Kidney (tissue), 14 donors: ENCODE results near the gene SMIM22. TPM values are rescaled to one million over a fixed set of nuclear protein-coding genes. Genes with fewer than 3 reads are reported as not detected.

Experiments
- DNase-seq, 5 donors: peaks; one replicate each; pipeline ENCODE4 v3.0.0-alpha.2; 2013 to 2020
- FAIRE-seq: peaks from 2 replicates; lab custom pipeline; 2012; peaks lifted over from hg19 to GRCh38; lab: Jason Lieb, UNC
- H3K27ac ChIP-seq, 2 donors: one replicate each; pipeline ENCODE4 v1.7.0; 2013; ENCODE audit warnings: low read depth in 2 of 2, low read length in 2 of 2, inconsistent platforms in 1 of 2
- H3K27me3 ChIP-seq: one replicate; pipeline ENCODE4 v1.7.1; 2013; ENCODE audit warnings: low read length, inconsistent platforms; ENCODE audit not compliant: control insufficient read depth, insufficient read depth
- H3K36me3 ChIP-seq, 3 donors: one replicate each; pipeline versions ENCODE4 v1.7.0 to v1.7.1; 2013; ENCODE audit warnings: low read length in 3 of 3, control low read depth in 1 of 3, inconsistent platforms in 1 of 3; ENCODE audit not compliant: insufficient read depth in 3 of 3, control insufficient read depth in 2 of 3
- H3K4me1 ChIP-seq, 3 donors: one replicate each; pipeline versions ENCODE4 v1.7.0 to v1.7.1; 2013; ENCODE audit warnings: low read length in 3 of 3, inconsistent platforms in 1 of 3, low read depth in 1 of 3; ENCODE audit not compliant: control insufficient read depth in 2 of 3, insufficient read depth in 2 of 3
- H3K4me3 ChIP-seq, 3 donors: one replicate each; pipeline versions ENCODE4 v1.7.0 to v1.8.1; 2013; ENCODE audit warnings: low read length in 3 of 3, control low read depth in 1 of 3, inconsistent platforms in 1 of 3
- H3K9ac ChIP-seq, 3 donors: one replicate each; pipeline versions ENCODE4 v1.7.0 to v1.7.1; 2013; ENCODE audit warnings: low read length in 3 of 3, control low read depth in 1 of 3, inconsistent platforms in 1 of 3
- H3K9me3 ChIP-seq, 3 donors: one replicate each; pipeline versions ENCODE4 v1.7.0 to v1.7.1; 2013; ENCODE audit warnings: low read length in 3 of 3, control low read depth in 1 of 3, inconsistent platforms in 1 of 3; ENCODE audit not compliant: control insufficient read depth in 2 of 3, insufficient read depth in 1 of 3
- intact Hi-C: fragments of 100-400 bp; cut with DNase I; formaldehyde crosslinking; loops from one replicate; pipeline ENCODE4 v1.11.1; 2022
- polyA plus RNA-seq: library from polyadenylated mRNA; stranded (reverse); fragments of 350-450 nt; fragmentation: Illumina TruSeq; extraction: RNeasy Lipid Tissue Mini Kit (QIAGEN cat#74804); gene quantifications from one replicate; pipeline ENCODE4 v1.2.3, GENCODE V29; 2014; ENCODE audit warnings: low read depth, low replicate concordance; ENCODE audit not compliant: insufficient read depth
- total RNA-seq: library from RNA; stranded (reverse); fragmentation: NEBNext Ultra II Directional; extraction: Animal tissue kit (Norgen Biotek cat#: 25700); gene quantifications from one replicate; pipeline ENCODE4 v1.2.1, GENCODE V29; 2021
- TF ChIP-seq, protein P1 (sequence below): IDR thresholded peaks from 3 replicates; pipeline ENCODE4 v1.5.1; 2012; ENCODE audit warnings: mild to moderate bottlenecking, moderate library complexity, borderline replicate concordance; ENCODE audit not compliant: insufficient read depth; ENCODE audit errors: extremely low read depth
- donor health status: control.
- donor health status: control.
- donor health status: control.
- donor health status: control.
- donor health status: control.
- donor health status: DM: yes; HTN: yes; CAD: no.
- donor health status: Normal renal cell carcinoma (clear cell type).

Gene SMIM22
- total and polyA plus RNA-seq, 2 donors from 2014 or later = 36.5 to 74.2 TPM

DNA sequence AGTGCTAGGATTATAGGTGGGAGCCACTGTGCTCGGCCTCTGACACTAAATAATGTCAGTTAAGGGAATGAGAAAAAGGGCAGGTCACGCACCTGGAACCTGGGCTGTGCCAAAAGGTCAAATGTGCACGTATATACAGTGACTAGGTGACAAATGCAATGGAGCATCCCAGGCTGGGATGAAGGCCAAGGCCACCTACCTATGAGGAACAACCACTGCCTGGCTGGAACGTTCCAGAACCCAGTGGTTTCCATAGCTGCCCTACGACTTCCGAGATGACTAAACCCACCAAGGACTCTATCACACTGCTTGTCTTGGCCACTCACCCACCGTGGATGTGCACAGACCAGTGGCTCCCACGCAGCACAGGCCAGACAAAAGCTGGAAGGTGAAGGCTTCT is 44.3 kb upstream of the SMIM22 start:
- DNase-seq (no peak), FAIRE-seq (no peak)
- no peak overlapping the region for H3K4me3 ChIP-seq
- TF ChIP-seq, protein P1, sequence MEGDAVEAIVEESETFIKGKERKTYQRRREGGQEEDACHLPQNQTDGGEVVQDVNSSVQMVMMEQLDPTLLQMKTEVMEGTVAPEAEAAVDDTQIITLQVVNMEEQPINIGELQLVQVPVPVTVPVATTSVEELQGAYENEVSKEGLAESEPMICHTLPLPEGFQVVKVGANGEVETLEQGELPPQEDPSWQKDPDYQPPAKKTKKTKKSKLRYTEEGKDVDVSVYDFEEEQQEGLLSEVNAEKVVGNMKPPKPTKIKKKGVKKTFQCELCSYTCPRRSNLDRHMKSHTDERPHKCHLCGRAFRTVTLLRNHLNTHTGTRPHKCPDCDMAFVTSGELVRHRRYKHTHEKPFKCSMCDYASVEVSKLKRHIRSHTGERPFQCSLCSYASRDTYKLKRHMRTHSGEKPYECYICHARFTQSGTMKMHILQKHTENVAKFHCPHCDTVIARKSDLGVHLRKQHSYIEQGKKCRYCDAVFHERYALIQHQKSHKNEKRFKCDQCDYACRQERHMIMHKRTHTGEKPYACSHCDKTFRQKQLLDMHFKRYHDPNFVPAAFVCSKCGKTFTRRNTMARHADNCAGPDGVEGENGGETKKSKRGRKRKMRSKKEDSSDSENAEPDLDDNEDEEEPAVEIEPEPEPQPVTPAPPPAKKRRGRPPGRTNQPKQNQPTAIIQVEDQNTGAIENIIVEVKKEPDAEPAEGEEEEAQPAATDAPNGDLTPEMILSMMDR = no peak
- H3K4me1 ChIP-seq = no peaks in the 10 kb centered on the region
- H3K27ac ChIP-seq = no peak overlapping the region
- H3K27me3 ChIP-seq = no peaks in the 10 kb centered on the region
- no peak overlapping the region for H3K9ac ChIP-seq
- intact Hi-C loops = no loop called here
- peaks cover 7 to 23% (median 20%) of the 10 kb centered on the region in 3 donors for H3K36me3 ChIP-seq
- H3K9me3 ChIP-seq = peaks cover 0 to 2% (median 0%) of the 10 kb centered on the region in 3 donors

DNA sequence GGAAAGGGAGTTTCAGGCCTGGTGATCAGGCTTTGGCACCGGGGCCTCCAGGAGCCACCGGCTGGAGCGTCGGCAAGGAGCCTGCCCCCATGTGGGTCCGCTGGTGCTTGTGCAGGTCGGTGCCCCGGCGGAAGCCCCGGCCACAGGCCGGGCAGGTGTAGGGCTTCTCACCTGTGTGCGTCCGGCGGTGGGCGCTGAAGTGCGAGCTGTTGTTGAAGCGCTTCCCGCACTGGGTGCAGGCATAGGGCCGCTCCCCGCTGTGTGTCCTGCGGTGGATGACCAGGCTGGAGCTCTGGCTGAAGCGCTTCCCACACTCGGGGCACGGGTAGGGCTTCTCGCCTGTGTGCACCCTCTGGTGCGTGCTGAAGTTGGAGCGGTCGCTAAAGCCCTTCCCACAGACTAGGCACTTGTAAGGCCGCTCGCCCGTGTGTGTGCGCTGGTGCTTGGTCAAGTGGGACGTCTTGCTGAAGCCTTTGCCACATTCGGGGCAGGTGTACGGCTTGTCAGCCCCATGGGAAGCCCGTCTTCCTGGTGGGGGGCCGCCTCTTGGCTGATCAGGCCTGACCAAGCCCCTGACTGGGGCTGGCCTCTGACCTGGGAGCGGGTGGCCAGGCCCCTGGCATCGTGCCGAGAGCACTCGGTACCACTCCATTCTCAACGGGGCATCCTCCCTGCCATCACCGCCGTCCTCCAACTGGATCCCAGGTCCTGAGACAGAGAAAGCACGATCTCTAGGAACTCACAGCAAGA is 42.6 kb upstream of the SMIM22 start:
- intact Hi-C loops = no loop called here
- FAIRE-seq (no peak), DNase-seq (no peak)
- TF ChIP-seq, protein P1 = no peak
- Histone ChIP-seq H3K27me3 (no peaks in the 10 kb centered on the region), H3K36me3 (peaks cover 7 to 23% (median 21%) of the 10 kb centered on the region in 3 donors), H3K4me3 (no peak overlapping the region), H3K9ac (no peak overlapping the region), H3K9me3 (peaks cover 0 to 2% (median 0%) of the 10 kb centered on the region in 3 donors), H3K27ac (no peak overlapping the region), H3K4me1 (no peaks in the 10 kb centered on the region)

DNA sequence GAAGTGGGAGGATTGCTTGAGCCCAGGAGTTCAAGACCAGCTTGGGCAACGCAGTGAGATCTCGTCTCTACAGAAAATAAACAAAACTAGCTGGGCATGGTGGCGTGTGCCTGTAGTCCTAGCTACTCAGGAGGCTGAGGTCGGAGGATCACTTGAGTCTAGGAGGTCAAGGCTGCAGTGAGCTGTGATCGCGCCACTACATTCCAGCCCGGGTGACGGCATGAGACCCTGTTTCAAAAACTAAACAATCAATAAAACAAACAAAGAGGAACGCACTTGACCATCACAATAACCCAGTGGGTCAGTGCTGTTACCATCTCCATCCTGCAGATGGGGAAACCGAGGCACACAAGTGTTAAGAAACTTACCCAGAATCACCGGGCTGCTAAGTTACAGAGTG is 41.9 kb upstream of the SMIM22 start:
- Histone ChIP-seq H3K27me3 (no peaks in the 10 kb centered on the region), H3K4me1 (no peaks in the 10 kb centered on the region), H3K4me3 (no peak overlapping the region), H3K36me3 (peaks cover 7 to 23% (median 21%) of the 10 kb centered on the region in 3 donors), H3K9ac (no peak overlapping the region), H3K9me3 (peaks cover 0 to 2% (median 0%) of the 10 kb centered on the region in 3 donors), H3K27ac (no peak overlapping the region)
- DNase-seq (no peak), FAIRE-seq (no peak)
- intact Hi-C loops = no loop called here
- TF ChIP-seq, protein P1 = no peak
